GM23338 (cell line): ENCODE data around the gene DGKG. TPM values are rescaled to one million over a fixed set of nuclear protein-coding genes. Genes with fewer than 3 reads are reported as not detected.

Experiments
- ATAC-seq: fragments of 200-7000 bp; cut with Tn5 transposase; 3 replicates; pipeline ENCODE4 v1.9.1; 2020
- DNase-seq: peaks from one replicate; pipeline ENCODE4 v3.0.0-alpha.2; 2015; ENCODE audit warnings: low spot score
- H2AFZ ChIP-seq: fragments of 200-600 bp; sonication (generic); 2 replicates; pipeline ENCODE4 v1.8.0; 2016; ENCODE audit warnings: antibody characterized with exemption, mild to moderate bottlenecking, moderate library complexity
- H3F3A ChIP-seq: fragments of 200-600 bp; sonication (generic); replicated peaks from 2 replicates; pipeline ENCODE4 v1.8.0; 2017; ENCODE audit warnings: antibody characterized with exemption, mixed run types, low read depth
- H3K27ac ChIP-seq: fragments of 200-600 bp; sonication (generic); 2 replicates; pipeline ENCODE4 v1.6.1; 2016; ENCODE audit warnings: low read depth
- H3K27me3 ChIP-seq: fragments of 200-600 bp; sonication (generic); 2 replicates; pipeline ENCODE4 v1.8.0; 2016; ENCODE audit warnings: mild to moderate bottlenecking, mixed run types, moderate library complexity; ENCODE audit not compliant: insufficient read depth
- H3K36me3 ChIP-seq: fragments of 200-600 bp; sonication (generic); 2 replicates; pipeline ENCODE4 v1.8.0; 2016; ENCODE audit warnings: mild to moderate bottlenecking; ENCODE audit not compliant: insufficient read depth
- H3K4me1 ChIP-seq: fragments of 200-600 bp; sonication (generic); 2 replicates; pipeline ENCODE4 v1.8.0; 2016; ENCODE audit warnings: mild to moderate bottlenecking, moderate library complexity; ENCODE audit not compliant: insufficient read depth
- H3K4me2 ChIP-seq: fragments of 200-600 bp; sonication (generic); 2 replicates; pipeline ENCODE4 v1.7.1; 2017; ENCODE audit warnings: mixed run types
- H3K4me3 ChIP-seq: fragments of 200-600 bp; sonication (generic); 2 replicates; pipeline ENCODE4 v1.6.1; 2016; ENCODE audit warnings: mixed run types
- H3K79me2 ChIP-seq: fragments of 200-600 bp; sonication (generic); replicated peaks from 2 replicates; pipeline ENCODE4 v1.8.0; 2017; ENCODE audit warnings: mild to moderate bottlenecking; ENCODE audit not compliant: insufficient read depth
- H3K9me2 ChIP-seq: fragments of 200-600 bp; sonication (generic); 2 replicates; pipeline ENCODE4 v1.8.0; 2017; ENCODE audit not compliant: insufficient read depth
- H4K20me1 ChIP-seq: fragments of 200-600 bp; sonication (generic); replicated peaks from 2 replicates; pipeline ENCODE4 v1.8.0; 2017; ENCODE audit warnings: mild to moderate bottlenecking; ENCODE audit not compliant: insufficient read depth
- H3K27ac Mint-ChIP-seq: 2 replicates; pipeline ENCODE4 v1.8.0; 2020; ENCODE audit warnings: inconsistent platforms, mild to moderate bottlenecking, moderate library complexity, mixed read lengths
- H3K27me3 Mint-ChIP-seq: 3 replicates; pipeline ENCODE4 v1.8.0; 2022; ENCODE audit warnings: low read depth, mild to moderate bottlenecking, moderate library complexity, mixed read lengths, inconsistent platforms; ENCODE audit not compliant: insufficient read depth, poor library complexity
- H3K36me3 Mint-ChIP-seq: 3 replicates; pipeline ENCODE4 v1.8.0; 2021; ENCODE audit warnings: low read depth, mild to moderate bottlenecking, inconsistent platforms, moderate library complexity, mixed read lengths
- H3K4me1 Mint-ChIP-seq: 3 replicates; pipeline ENCODE4 v1.8.0; 2020; ENCODE audit warnings: mild to moderate bottlenecking, inconsistent platforms, mixed read lengths
- H3K4me3 Mint-ChIP-seq: 3 replicates; pipeline ENCODE4 v1.8.0; 2021; ENCODE audit warnings: moderate library complexity, mild to moderate bottlenecking, inconsistent platforms, mixed read lengths
- H3K9me3 Mint-ChIP-seq: 3 replicates; pipeline ENCODE4 v1.8.0; 2020; ENCODE audit warnings: moderate library complexity, mild to moderate bottlenecking, inconsistent platforms, mixed read lengths
- CREB1 ChIP-seq: fragments of 250-450 bp; sonication (Bioruptor Pico); IDR thresholded peaks from 2 replicates; pipeline ENCODE4 v1.5.0; 2020; ENCODE audit warnings: low read depth, mild to moderate bottlenecking, moderate library complexity
- EZH2 ChIP-seq: fragments of 200-600 bp; sonication (generic); IDR thresholded peaks from one replicate; pipeline ENCODE4 v1.8.0; 2017; ENCODE audit warnings: antibody characterized with exemption, mild to moderate bottlenecking, low read depth; ENCODE audit not compliant: unreplicated experiment
- EZH2phosphoT487 ChIP-seq: fragments of 200-600 bp; sonication (generic); IDR thresholded peaks from one replicate; pipeline ENCODE4 v1.8.1; 2018; ENCODE audit warnings: antibody characterized with exemption; ENCODE audit not compliant: unreplicated experiment
- JUNB ChIP-seq: IDR thresholded peaks from one replicate; pipeline ENCODE4 v1.6.1; 2016; ENCODE audit warnings: antibody characterized with exemption; ENCODE audit not compliant: unreplicated experiment
- NANOG ChIP-seq: IDR thresholded peaks from 2 replicates; pipeline ENCODE4 v1.6.1; 2016; ENCODE audit warnings: antibody characterized with exemption, borderline replicate concordance
- POLR2AphosphoS5 ChIP-seq: IDR thresholded peaks from 2 replicates; pipeline ENCODE4 v1.6.1; 2016; ENCODE audit warnings: antibody characterized with exemption, low read depth
- STAT1 ChIP-seq: IDR thresholded peaks from one replicate; pipeline ENCODE4 v1.6.1; 2016; ENCODE audit warnings: antibody characterized with exemption; ENCODE audit not compliant: unreplicated experiment
- ZNF114 ChIP-seq: fragments of 250-450 bp; sonication (Bioruptor Pico); IDR thresholded peaks from 2 replicates; pipeline ENCODE4 v1.5.0; 2020; ENCODE audit warnings: mild to moderate bottlenecking, moderate library complexity
- ZNF331 ChIP-seq: fragments of 250-450 bp; sonication (Bioruptor Pico); IDR thresholded peaks from 2 replicates; pipeline ENCODE4 v1.5.0; 2020; ENCODE audit warnings: low read depth, mild to moderate bottlenecking, moderate library complexity
- polyA plus RNA-seq: library from polyadenylated mRNA; unstranded; fragments of >200 nt; fragmentation: Nextera tagmentation; extraction: Ambion mirVana; gene quantifications from 2 replicates; pipeline ENCODE4 v1.2.1, GENCODE V29; 2016
- total RNA-seq: library from RNA; depleted of rRNA; stranded (reverse); fragments of >200 nt; shearing (Covaris generic); gene quantifications from 2 replicates; pipeline ENCODE4 v1.2.3, GENCODE V29; 2014
- TF ChIP-seq, protein P1 (sequence below): IDR thresholded peaks from 2 replicates; pipeline ENCODE4 v1.6.1; 2016; ENCODE audit warnings: antibody characterized with exemption
- TF ChIP-seq, protein P2 (sequence below): IDR thresholded peaks from one replicate; pipeline ENCODE4 v1.6.1; 2018; ENCODE audit warnings: antibody characterized with exemption; ENCODE audit not compliant: unreplicated experiment
- TF ChIP-seq, protein P3 (sequence below): fragments of 250-450 bp; sonication (Bioruptor Pico); IDR thresholded peaks from 2 replicates; pipeline ENCODE4 v1.5.0; 2020; ENCODE audit warnings: mild to moderate bottlenecking, moderate library complexity
- TF ChIP-seq, protein P4 (sequence below), 2 experiments: fragments of 200-600 bp in 1 of 2; sonication (generic) in 1 of 2; conservative IDR thresholded peaks; 2 replicates each; pipeline versions ENCODE4 v1.5.1 to v1.6.1; 2016 to 2017; ENCODE audit warnings: antibody characterized with exemption in 2 of 2, low read depth in 2 of 2, mild to moderate bottlenecking in 2 of 2, moderate library complexity in 1 of 2

Gene DGKG
- total and polyA plus RNA-seq, 2 experiments from 2014 or later: 0.14 to 0.31 TPM

DNA sequence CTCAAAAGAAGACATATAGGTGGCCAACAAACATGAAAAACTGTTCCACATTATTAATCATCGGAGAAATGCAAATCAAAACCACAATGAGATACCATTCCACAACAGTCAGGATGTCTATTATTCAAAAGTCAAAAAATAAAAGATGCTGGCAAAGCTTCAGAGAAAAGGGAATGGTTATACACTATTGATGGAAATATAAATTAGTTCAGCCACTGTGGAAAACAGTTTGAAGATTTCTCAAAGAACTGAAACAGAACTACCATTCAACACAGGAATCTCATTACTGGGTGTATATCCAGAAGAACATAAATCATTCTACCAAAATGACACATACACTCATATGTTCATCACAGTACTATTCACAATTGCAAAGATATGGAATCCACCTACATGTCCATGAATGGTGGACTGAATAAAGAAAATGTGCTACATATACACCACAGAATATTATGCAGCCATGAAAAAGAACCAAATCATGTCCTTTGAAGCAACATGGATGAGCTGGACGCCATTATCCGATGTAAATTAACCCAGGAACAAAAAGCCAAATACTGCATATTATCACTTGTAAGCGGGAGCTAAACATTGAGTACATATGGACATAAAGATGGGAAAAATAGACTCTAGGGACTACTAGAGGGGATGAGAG lies 32.7 kb upstream of the DGKG start:
- DNase-seq (no peak), ATAC-seq (no peak)
- H3K4me3 ChIP-seq: no peak overlapping the region
- no peaks in the 10 kb centered on the region for H3K4me1 Mint-ChIP-seq
- no peaks in the 10 kb centered on the region for H3K79me2 ChIP-seq
- H3K27me3 ChIP-seq: no peaks in the 10 kb centered on the region
- H3K27ac ChIP-seq: no peak overlapping the region
- TF ChIP-seq ZNF331 (CRISPR knock-in tag) (no peak), JUNB (no peak), NANOG (no peak), CREB1 (no peak), EZH2phosphoT487 (no peak), ZNF114 (CRISPR knock-in tag) (no peak), STAT1 (no peak), EZH2 (no peak), POLR2AphosphoS5 (no peak)
- TF ChIP-seq, protein P1, sequence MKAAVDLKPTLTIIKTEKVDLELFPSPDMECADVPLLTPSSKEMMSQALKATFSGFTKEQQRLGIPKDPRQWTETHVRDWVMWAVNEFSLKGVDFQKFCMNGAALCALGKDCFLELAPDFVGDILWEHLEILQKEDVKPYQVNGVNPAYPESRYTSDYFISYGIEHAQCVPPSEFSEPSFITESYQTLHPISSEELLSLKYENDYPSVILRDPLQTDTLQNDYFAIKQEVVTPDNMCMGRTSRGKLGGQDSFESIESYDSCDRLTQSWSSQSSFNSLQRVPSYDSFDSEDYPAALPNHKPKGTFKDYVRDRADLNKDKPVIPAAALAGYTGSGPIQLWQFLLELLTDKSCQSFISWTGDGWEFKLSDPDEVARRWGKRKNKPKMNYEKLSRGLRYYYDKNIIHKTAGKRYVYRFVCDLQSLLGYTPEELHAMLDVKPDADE: no peak
- TF ChIP-seq, protein P2, sequence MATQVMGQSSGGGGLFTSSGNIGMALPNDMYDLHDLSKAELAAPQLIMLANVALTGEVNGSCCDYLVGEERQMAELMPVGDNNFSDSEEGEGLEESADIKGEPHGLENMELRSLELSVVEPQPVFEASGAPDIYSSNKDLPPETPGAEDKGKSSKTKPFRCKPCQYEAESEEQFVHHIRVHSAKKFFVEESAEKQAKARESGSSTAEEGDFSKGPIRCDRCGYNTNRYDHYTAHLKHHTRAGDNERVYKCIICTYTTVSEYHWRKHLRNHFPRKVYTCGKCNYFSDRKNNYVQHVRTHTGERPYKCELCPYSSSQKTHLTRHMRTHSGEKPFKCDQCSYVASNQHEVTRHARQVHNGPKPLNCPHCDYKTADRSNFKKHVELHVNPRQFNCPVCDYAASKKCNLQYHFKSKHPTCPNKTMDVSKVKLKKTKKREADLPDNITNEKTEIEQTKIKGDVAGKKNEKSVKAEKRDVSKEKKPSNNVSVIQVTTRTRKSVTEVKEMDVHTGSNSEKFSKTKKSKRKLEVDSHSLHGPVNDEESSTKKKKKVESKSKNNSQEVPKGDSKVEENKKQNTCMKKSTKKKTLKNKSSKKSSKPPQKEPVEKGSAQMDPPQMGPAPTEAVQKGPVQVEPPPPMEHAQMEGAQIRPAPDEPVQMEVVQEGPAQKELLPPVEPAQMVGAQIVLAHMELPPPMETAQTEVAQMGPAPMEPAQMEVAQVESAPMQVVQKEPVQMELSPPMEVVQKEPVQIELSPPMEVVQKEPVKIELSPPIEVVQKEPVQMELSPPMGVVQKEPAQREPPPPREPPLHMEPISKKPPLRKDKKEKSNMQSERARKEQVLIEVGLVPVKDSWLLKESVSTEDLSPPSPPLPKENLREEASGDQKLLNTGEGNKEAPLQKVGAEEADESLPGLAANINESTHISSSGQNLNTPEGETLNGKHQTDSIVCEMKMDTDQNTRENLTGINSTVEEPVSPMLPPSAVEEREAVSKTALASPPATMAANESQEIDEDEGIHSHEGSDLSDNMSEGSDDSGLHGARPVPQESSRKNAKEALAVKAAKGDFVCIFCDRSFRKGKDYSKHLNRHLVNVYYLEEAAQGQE: no peak
- TF ChIP-seq, protein P3, sequence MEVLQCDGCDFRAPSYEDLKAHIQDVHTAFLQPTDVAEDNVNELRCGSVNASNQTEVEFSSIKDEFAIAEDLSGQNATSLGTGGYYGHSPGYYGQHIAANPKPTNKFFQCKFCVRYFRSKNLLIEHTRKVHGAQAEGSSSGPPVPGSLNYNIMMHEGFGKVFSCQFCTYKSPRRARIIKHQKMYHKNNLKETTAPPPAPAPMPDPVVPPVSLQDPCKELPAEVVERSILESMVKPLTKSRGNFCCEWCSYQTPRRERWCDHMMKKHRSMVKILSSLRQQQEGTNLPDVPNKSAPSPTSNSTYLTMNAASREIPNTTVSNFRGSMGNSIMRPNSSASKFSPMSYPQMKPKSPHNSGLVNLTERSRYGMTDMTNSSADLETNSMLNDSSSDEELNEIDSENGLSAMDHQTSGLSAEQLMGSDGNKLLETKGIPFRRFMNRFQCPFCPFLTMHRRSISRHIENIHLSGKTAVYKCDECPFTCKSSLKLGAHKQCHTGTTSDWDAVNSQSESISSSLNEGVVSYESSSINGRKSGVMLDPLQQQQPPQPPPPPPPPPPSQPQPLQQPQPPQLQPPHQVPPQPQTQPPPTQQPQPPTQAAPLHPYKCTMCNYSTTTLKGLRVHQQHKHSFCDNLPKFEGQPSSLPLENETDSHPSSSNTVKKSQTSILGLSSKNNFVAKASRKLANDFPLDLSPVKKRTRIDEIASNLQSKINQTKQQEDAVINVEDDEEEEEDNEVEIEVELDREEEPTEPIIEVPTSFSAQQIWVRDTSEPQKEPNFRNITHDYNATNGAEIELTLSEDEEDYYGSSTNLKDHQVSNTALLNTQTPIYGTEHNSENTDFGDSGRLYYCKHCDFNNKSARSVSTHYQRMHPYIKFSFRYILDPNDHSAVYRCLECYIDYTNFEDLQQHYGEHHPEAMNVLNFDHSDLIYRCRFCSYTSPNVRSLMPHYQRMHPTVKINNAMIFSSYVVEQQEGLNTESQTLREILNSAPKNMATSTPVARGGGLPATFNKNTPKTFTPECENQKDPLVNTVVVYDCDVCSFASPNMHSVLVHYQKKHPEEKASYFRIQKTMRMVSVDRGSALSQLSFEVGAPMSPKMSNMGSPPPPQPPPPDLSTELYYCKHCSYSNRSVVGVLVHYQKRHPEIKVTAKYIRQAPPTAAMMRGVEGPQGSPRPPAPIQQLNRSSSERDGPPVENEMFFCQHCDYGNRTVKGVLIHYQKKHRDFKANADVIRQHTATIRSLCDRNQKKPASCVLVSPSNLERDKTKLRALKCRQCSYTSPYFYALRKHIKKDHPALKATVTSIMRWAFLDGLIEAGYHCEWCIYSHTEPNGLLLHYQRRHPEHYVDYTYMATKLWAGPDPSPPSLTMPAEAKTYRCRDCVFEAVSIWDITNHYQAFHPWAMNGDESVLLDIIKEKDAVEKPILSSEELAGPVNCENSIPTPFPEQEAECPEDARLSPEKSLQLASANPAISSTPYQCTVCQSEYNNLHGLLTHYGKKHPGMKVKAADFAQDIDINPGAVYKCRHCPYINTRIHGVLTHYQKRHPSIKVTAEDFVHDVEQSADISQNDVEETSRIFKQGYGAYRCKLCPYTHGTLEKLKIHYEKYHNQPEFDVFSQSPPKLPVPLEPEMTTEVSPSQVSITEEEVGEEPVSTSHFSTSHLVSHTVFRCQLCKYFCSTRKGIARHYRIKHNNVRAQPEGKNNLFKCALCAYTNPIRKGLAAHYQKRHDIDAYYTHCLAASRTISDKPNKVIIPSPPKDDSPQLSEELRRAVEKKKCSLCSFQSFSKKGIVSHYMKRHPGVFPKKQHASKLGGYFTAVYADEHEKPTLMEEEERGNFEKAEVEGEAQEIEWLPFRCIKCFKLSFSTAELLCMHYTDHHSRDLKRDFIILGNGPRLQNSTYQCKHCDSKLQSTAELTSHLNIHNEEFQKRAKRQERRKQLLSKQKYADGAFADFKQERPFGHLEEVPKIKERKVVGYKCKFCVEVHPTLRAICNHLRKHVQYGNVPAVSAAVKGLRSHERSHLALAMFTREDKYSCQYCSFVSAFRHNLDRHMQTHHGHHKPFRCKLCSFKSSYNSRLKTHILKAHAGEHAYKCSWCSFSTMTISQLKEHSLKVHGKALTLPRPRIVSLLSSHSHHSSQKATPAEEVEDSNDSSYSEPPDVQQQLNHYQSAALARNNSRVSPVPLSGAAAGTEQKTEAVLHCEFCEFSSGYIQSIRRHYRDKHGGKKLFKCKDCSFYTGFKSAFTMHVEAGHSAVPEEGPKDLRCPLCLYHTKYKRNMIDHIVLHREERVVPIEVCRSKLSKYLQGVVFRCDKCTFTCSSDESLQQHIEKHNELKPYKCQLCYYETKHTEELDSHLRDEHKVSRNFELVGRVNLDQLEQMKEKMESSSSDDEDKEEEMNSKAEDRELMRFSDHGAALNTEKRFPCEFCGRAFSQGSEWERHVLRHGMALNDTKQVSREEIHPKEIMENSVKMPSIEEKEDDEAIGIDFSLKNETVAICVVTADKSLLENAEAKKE: no peak
- TF ChIP-seq, protein P4, sequence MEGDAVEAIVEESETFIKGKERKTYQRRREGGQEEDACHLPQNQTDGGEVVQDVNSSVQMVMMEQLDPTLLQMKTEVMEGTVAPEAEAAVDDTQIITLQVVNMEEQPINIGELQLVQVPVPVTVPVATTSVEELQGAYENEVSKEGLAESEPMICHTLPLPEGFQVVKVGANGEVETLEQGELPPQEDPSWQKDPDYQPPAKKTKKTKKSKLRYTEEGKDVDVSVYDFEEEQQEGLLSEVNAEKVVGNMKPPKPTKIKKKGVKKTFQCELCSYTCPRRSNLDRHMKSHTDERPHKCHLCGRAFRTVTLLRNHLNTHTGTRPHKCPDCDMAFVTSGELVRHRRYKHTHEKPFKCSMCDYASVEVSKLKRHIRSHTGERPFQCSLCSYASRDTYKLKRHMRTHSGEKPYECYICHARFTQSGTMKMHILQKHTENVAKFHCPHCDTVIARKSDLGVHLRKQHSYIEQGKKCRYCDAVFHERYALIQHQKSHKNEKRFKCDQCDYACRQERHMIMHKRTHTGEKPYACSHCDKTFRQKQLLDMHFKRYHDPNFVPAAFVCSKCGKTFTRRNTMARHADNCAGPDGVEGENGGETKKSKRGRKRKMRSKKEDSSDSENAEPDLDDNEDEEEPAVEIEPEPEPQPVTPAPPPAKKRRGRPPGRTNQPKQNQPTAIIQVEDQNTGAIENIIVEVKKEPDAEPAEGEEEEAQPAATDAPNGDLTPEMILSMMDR (conservative IDR thresholded peaks at IDR 0.05; ENCODE audit: low read depth in 2 of 2): no peak
- H3K36me3 ChIP-seq: no peaks in the 10 kb centered on the region
- no peaks in the 10 kb centered on the region for H4K20me1 ChIP-seq
- no peak overlapping the region for H3K27ac Mint-ChIP-seq
- H3K27me3 Mint-ChIP-seq: no peaks in the 10 kb centered on the region
- no peaks in the 10 kb centered on the region for H3K9me2 ChIP-seq
- H2AFZ ChIP-seq: no peak overlapping the region
- H3K36me3 Mint-ChIP-seq: no peaks in the 10 kb centered on the region
- no peak overlapping the region for H3K4me2 ChIP-seq
- H3K4me1 ChIP-seq: no peaks in the 10 kb centered on the region
- no peak overlapping the region for H3K4me3 Mint-ChIP-seq
- H3K9me3 Mint-ChIP-seq: no peaks in the 10 kb centered on the region
- H3F3A ChIP-seq: no peaks in the 10 kb centered on the region
